Nephron progenitor cell (in vitro differentiated cells): ENCODE results near the gene CPPED1.

Experiments used
- DNase-seq: peaks from one replicate; pipeline ENCODE4 v3.0.0; 2021
- H3K27ac Mint-ChIP-seq: 2 replicates; pipeline ENCODE4 v1.8.0; 2021; ENCODE audit warnings: mild to moderate bottlenecking, moderate library complexity, mixed read lengths
- H3K27me3 Mint-ChIP-seq: 2 replicates; pipeline ENCODE4 v1.8.0; 2021; ENCODE audit warnings: mild to moderate bottlenecking, low read depth, mixed read lengths; ENCODE audit not compliant: poor library complexity
- H3K36me3 Mint-ChIP-seq: 2 replicates; pipeline ENCODE4 v1.8.0; 2021; ENCODE audit warnings: low read depth, mixed read lengths
- H3K4me1 Mint-ChIP-seq: 2 replicates; pipeline ENCODE4 v1.8.0; 2021; ENCODE audit warnings: mixed read lengths
- H3K4me3 Mint-ChIP-seq: 2 replicates; pipeline ENCODE4 v1.8.0; 2021; ENCODE audit warnings: mild to moderate bottlenecking, moderate library complexity, mixed read lengths
- H3K9me3 Mint-ChIP-seq: 2 replicates; pipeline ENCODE4 v1.8.0; 2021; ENCODE audit warnings: mild to moderate bottlenecking, moderate library complexity, mixed read lengths
- CTCF ChIP-seq: fragments of 200-600 bp; sonication (generic); IDR thresholded peaks from 2 replicates; pipeline ENCODE4 v1.5.0; 2021; ENCODE audit warnings: antibody characterized with exemption

Gene CPPED1

GRCh38 chr16:12781777-12782176 is 21.9 kb downstream of the CPPED1 start:
- Mint-ChIP-seq H3K36me3 (peaks cover 18% of the 10 kb centered on the region), H3K9me3 (peaks cover 3% of the 10 kb centered on the region), H3K27me3 (peaks cover 5% of the 10 kb centered on the region), H3K27ac (peak overlapping the region; percentile 91), H3K4me1 (peaks cover 8% of the 10 kb centered on the region), H3K4me3 (no peak overlapping the region)
- TF ChIP-seq CTCF: no peak
- no peak for DNase-seq

GRCh38 chr16:12780467-12780866 is 23.2 kb downstream of the CPPED1 start:
- Mint-ChIP-seq H3K9me3 (peaks cover 3% of the 10 kb centered on the region), H3K36me3 (peaks cover 29% of the 10 kb centered on the region), H3K4me1 (peaks cover 8% of the 10 kb centered on the region), H3K4me3 (no peak overlapping the region), H3K27ac (no peak overlapping the region), H3K27me3 (peaks cover 7% of the 10 kb centered on the region)
- DNase-seq: no peak
- TF ChIP-seq CTCF: no peak

GRCh38 chr16:12778726-12779125 is 25.0 kb downstream of the CPPED1 start:
- H3K27me3 Mint-ChIP-seq: peaks cover 7% of the 10 kb centered on the region
- H3K9me3 Mint-ChIP-seq: peaks cover 3% of the 10 kb centered on the region
- H3K27ac Mint-ChIP-seq: no peak overlapping the region
- H3K36me3 Mint-ChIP-seq: peaks cover 39% of the 10 kb centered on the region
- peaks cover 15% of the 10 kb centered on the region for H3K4me1 Mint-ChIP-seq
- no peak for TF ChIP-seq CTCF
- DNase-seq: no peak
- no peak overlapping the region for H3K4me3 Mint-ChIP-seq

- no peak overlapping the region for H3K4me3 Mint-ChIP-seq
- H3K4me1 Mint-ChIP-seq: peaks cover 14% of the 10 kb centered on the region
- H3K27ac Mint-ChIP-seq: no peak overlapping the region
- peaks cover 31% of the 10 kb centered on the region for H3K36me3 Mint-ChIP-seq
- peaks cover 2% of the 10 kb centered on the region for H3K27me3 Mint-ChIP-seq
- no peak for DNase-seq
- no peak for TF ChIP-seq CTCF
- no peaks in the 10 kb centered on the region for H3K9me3 Mint-ChIP-seq
Measured at GRCh38 chr16:12775656-12776236, 27.9 kb downstream of the CPPED1 start.

GRCh38 chr16:12773221-12773620 is 30.5 kb downstream of the CPPED1 start:
- H3K4me3 Mint-ChIP-seq: no peak overlapping the region

More at GRCh38 chr16:12773221-12773620, 30.5 kb downstream of the CPPED1 start:
- Mint-ChIP-seq H3K36me3 (peaks cover 20% of the 10 kb centered on the region), H3K27me3 (peaks cover 2% of the 10 kb centered on the region), H3K9me3 (no peaks in the 10 kb centered on the region), H3K4me1 (peaks cover 22% of the 10 kb centered on the region), H3K27ac (no peak overlapping the region)
- DNase-seq: no peak
- TF ChIP-seq CTCF: no peak
